Left forelimb (tissue), 1 donor: ENCODE results near the gene SART1.
"Not testable (repeated sequence)": the region's sequence is repeated elsewhere in the genome, so short reads cannot be mapped to it uniquely, and the experiment has no call there.

Experiments
- DNase-seq: peaks from one replicate; pipeline ENCODE4 v3.0.0-alpha.2; 2018; ENCODE audit warnings: low spot score

SART1 gene

DNA sequence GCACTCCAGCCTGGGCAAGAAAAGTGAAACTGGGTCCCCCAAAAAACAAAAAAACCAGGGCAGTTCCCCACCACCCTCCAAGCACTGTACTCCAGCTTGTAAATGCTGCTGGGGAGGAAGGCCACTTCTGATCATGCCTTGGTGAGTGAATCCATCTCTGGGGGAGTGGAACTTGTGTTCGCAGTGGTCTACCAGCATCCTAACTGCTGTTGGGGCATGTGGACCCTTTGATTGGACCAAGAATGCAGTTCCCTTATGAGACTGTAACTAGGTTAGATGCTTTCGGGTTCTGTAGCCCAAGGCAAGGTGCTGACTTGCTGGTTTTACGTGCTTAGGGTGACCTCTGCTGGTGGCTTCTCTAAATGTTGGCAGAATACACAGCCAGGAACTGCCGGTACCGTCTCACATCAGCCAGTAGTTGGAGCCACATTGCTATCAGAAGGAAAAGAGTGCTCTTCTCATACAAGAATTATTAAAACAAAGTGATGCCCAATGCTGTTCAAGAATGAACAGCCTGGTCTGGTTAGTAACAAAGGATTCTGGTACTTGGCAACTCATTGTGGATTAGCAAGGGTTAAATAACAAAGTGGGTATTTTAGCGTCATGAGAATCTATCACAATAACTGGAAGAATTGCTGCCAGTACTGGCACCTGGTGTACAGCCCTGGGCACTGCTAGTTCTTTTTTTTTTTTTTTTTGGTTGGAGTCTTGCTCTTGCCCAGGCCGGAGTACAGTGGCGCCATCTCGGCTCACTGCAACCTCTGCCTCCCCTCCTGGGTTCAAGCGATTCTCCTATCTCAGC, 27.5 kb downstream of the SART1 start:
- DNase-seq = peak; percentile 89

- DNase-seq = no peak
Measured at GRCh38 chr11:65992056-65992455, 30.5 kb downstream of the SART1 start.

DNA sequence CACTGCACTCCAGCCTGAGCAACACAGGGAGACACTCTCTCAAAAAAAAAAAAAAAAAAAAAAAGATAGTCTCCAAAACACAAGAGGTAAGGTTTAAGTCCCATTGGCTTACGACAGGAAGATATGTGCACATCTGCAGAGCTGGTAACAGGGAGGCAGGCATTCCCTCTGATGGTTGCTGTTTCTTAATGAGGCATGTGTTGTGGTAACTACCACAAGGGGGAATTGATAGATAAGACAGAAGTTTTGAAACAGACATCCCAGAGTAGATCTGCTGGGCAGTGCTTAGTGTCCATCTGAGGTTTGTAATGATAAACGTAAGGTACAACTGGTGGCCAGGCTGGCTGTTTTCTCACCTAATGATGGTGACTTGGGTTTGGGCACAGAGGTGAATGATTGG, 35.8 kb downstream of the SART1 start:
- no peak for DNase-seq

DNA sequence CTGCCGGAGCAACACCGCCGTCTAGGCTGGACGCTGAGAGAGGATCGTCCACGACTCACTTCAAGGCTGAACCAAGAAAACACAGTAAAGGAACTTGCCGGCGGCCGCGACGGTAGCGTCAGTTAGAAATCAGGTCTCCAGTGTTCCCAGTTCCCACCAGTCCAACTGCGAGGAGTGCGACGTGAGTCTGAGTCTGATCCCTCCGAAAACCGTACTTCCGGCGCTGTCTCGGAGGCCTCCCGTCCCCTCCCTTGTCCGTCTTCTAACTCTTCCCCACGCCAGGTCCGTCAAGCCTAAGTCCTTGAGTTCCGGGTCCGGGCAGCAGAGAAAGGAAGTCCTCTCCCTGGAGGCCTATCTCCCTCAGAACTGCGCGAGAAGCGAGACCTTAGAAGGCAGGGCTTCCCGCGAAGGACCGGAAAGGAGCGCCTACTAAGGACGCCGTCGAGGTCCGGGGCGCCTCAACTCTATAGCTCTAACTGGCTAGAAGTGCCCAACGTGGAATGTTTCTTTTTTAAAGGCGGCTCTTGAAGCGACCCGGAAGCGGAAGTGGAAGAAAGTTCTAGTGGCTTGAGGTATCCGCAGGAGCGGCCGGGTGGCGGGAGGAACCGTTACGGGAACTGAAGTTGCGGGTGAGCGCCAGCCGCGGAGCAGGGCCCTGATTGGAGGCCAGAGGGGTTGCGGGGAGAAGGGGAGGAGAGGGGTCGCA, 40.6 kb downstream of the SART1 start, which contains the start of the genes BANF1 and EIF1AD:
Gene BANF1 (plus strand): TSS at position 562 of the 706 bp plus-strand sequence. CDS start 748 bp downstream, outside the sequence.
Gene EIF1AD (minus strand): TSS at position 216 of the 706 bp plus-strand sequence. CDS start 1,768 bp downstream, outside the sequence.
- DNase-seq = peak; percentile 97

GRCh38 chr11:66002648-66003225, 41.2 kb downstream of the SART1 start:
- DNase-seq = no peak

- DNase-seq = no peak
Measured at GRCh38 chr11:66003291-66003690, 41.8 kb downstream of the SART1 start.

- no peak for DNase-seq
Measured at GRCh38 chr11:66004186-66004585, 42.7 kb downstream of the SART1 start.

DNA sequence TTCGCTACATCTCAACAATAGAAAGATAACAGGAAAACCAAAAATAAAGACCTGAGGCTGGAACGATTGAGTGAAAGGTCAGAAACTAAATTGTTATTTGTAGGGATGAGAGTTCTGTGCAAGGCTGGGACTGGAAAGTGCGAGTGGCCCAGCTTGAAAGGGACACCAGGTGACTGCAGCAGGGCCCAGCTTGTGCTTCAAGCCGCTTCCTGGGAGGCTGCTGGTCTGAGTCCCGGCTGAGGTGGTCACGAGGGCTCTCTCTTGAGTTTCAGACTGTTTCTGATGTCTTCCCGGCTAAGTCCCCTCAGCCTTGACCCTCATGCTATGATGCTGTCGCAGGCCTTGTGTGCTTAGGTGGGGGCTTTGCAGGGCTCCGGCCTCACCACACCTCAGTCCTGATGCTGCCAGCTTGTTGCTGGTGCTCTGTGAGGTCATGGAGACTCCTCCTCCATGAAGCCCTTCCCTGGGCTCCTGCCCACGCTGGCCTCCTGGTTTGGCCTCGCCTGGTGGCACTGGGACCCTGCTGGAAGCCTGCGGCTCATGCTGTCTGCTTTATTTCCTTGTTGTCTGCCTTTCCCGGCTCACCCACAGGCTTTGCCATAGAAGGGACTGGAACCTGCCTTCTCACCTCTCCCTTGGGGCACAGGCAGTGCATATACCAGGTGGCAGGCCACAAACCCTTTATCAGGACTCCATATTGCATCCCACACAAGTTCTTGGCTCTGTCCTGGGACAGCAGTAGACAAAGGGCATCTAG, 44.8 kb downstream of the SART1 start:
- no peak for DNase-seq

DNA sequence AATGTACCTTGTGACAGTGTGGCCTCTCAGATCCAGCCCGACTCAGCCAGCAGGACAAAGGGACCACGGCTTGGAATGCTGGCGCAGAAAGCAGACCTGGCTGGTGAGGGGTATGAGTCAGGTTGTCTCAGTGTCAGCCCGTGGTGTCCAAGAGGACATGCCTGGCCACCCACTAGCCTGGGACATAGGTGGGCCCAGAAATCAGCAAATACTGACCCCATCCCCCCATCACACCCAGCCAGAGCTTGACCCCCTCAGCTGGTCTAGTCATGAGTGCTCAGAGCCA, 45.3 kb downstream of the SART1 start:
- DNase-seq = no peak

DNA sequence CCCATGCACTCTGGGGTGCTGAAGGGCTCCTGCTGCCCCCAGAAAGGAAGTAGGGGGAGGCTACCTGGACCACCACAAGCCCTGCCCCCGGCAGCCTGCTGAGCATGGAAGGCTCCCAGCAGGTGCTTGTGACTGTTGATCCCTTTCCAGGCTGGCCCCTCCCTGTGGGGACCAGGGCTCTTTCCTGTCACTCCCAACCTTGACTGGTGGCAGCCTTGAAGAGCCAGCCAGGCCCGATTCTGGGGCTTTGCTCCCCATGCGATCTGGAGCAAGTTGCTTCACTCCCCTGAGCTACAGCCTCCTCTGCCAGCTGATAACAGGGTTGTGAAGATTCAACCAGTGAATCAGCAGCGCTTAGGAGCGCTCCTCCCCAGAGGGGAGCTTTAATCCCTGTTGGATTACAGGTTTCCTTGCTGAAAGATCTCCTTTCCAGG, 45.7 kb downstream of the SART1 start:
- DNase-seq = no peak

DNA sequence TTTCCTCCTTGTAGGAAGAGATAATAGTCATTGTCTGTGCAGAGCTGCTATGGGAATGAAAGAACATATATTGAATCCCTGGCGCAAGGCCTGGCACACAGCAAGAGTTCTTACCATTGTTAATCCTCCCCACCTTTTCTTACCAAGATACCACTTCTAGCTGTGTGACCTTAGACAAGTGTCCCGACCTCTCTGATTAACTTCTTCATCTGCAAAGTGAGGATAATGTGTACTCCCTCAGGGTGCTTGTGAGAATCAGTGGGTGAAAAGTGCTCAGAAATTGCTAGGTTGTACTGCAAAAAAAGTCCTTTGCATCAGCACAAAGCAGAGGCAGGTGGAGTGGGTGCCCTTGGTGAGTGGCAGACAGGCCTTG, 46.5 kb downstream of the SART1 start:
- DNase-seq = no peak

DNA sequence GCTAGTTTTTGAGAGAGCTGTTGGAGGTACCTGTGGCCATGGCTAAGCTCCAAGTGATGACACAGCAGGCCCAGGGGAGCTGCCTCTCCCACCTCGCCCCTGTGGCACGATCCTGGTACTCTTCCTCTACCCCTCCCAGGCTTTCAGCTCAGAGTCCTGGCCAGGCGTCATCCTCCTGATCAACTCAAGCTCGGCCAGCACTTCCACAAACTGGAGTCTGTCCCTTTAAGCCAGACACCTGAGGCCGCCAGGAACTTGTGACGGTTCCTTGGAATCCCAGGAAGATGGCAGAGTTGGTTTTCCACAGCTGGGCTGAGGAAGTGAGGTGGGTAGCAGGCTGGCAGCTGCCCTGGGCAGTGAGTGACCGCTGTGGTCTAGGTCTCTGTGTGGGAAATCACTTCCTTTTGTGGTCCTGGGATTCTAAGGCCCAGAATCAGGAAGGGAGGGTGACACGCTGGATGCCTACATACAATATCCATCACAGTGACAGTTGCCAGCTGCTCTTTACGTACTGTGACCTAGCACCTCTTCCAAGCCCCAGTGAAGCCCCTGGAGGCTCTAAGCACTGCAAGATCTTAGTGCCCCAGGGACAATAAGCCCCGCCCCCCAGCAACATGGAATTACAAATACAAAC, 47.1 kb downstream of the SART1 start:
- DNase-seq = no peak

DNA sequence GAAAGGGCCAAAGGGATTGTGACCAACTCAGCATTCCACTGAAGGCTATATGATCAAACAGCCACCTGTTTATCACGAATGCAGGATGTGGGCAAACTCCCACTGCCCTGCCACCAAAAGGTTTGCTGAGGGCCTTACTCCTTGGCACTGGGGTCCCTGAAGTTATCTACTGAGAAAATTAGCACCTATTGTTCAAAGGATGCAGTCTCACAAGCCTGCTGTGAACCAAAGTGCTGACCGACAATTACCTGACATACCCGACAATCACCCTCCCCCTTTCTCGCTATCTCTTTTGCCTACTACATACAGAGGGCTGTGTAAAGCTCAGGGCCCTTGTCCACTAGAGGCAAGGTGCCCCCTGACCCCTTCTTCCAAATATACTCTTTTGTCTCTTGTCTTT, 48.5 kb downstream of the SART1 start:
- DNase-seq = not testable (repeated sequence)

DNA sequence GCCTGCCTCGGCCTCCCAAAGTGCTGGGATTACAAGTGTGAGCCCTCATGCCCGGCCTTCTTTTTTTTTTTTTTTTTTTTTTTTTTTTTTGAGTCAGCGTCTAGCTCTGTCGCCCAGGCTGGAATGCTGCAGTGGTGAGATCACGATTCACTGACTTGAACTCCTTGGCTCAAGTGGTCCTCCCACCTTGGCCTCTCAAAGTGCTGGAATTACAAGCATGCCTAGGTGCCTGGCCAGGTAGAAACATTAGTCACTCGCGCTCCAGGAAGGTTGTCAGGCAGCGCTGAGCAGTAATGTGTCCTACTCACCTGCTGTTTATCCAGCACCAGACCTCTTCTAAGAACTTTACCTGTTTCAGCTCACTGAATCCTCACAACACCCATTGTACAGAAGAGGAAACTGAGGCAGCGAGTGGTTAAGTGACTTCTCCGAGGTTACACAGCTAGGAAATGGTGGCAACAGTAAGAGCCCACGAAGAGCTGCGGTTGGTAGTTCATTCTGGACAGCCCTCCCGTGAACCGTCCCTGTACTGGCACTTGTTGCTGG, 49.8 kb downstream of the SART1 start:
- no peak for DNase-seq

GRCh38 chr11:66011785-66012303, 50.3 kb downstream of the SART1 start, which contains the start of gene CST6:
Gene CST6, plus strand, starts transcription at chr11:66012008. Its CDS starts 37 bp downstream, at chr11:66012045.
- DNase-seq = no peak

DNA sequence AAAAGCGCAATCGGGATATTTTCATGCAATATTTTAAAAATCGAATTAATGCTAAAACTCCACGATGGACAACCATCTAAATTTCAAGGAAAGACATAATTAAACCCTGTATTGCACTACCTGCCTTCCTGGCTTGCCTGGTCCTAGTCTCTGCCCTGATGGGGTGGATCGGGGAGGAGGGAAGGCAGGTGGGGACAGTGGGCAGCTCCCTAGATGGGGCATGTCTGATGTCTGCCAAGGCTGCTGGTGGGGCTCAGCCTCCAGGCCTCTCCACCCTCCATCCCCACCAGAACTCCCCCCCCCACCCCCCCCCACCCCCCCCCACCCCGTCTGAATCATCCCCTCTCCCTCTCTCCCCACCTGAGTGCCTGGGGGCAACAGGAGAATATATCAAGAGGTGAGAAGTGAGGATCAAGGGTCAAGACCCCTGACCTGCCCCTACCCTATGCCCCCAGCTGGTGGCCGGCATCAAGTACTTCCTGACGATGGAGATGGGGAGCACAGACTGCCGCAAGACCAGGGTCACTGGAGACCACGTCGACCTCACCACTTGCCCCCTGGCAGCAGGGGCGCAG, 50.9 kb downstream of the SART1 start:
- DNase-seq = no peak

GRCh38 chr11:66012946-66013761, 51.6 kb downstream of the SART1 start:
- DNase-seq = no peak

- DNase-seq = no peak
Measured at GRCh38 chr11:66013762-66014100, 52.2 kb downstream of the SART1 start.

- DNase-seq = no peak
Measured at GRCh38 chr11:66014804-66015453, 53.4 kb downstream of the SART1 start.
